OCI-LY1 (cell line): Measurements from ENCODE around the gene RNF20.

Experiments
- H2AFZ ChIP-seq: fragments of 200-600 bp; sonication (generic), shearing (Covaris generic); 2 replicates; pipeline ENCODE4 v1.6.0; 2014; ENCODE audit warnings: antibody characterized with exemption, mild to moderate bottlenecking, low read length
- H3F3A ChIP-seq: fragments of 200-600 bp; sonication (generic), shearing (Covaris generic); 2 replicates; pipeline ENCODE4 v1.6.0; 2014; ENCODE audit warnings: mild to moderate bottlenecking, antibody characterized with exemption, low read length, moderate library complexity; ENCODE audit not compliant: insufficient read depth
- H3K27ac ChIP-seq: fragments of 200-600 bp; sonication (generic); 2 replicates; pipeline ENCODE4 v1.5.1; 2014; ENCODE audit warnings: low read length, mixed run types, mild to moderate bottlenecking, low read depth; ENCODE audit not compliant: poor library complexity, severe bottlenecking
- H3K27me3 ChIP-seq: fragments of 200-600 bp; sonication (generic); 2 replicates; pipeline ENCODE4 v1.6.0; 2014; ENCODE audit warnings: antibody characterized with exemption, mild to moderate bottlenecking, low read length, moderate library complexity; ENCODE audit not compliant: insufficient read depth
- H3K36me3 ChIP-seq: fragments of 200-600 bp; sonication (generic); 2 replicates; pipeline ENCODE4 v1.6.1; 2014; ENCODE audit warnings: mild to moderate bottlenecking, antibody characterized with exemption, low read length, moderate library complexity, mixed read lengths; ENCODE audit not compliant: insufficient read depth
- H3K4me1 ChIP-seq: fragments of 200-600 bp; sonication (generic); 2 replicates; pipeline ENCODE4 v1.5.1; 2014; ENCODE audit warnings: mild to moderate bottlenecking, low read length, moderate library complexity; ENCODE audit not compliant: insufficient read depth, severe bottlenecking
- H3K4me2 ChIP-seq: fragments of 200-600 bp; sonication (generic), shearing (Covaris generic); 2 replicates; pipeline ENCODE4 v1.6.1; 2014; ENCODE audit warnings: low read length
- H3K4me3 ChIP-seq: fragments of 200-600 bp; sonication (generic); 2 replicates; pipeline ENCODE4 v1.5.1; 2014; ENCODE audit warnings: low read length, low read depth, mild to moderate bottlenecking, mixed read lengths; ENCODE audit not compliant: poor library complexity, severe bottlenecking
- H3K79me2 ChIP-seq: fragments of 200-600 bp; shearing (Covaris generic); 2 replicates; pipeline ENCODE4 v1.6.1; 2016; ENCODE audit warnings: mixed run types, low read length, mixed read lengths; ENCODE audit not compliant: insufficient read depth
- H3K9ac ChIP-seq: fragments of 200-600 bp; sonication (generic), shearing (Covaris generic); 2 replicates; pipeline ENCODE4 v1.6.1; 2014; ENCODE audit warnings: mild to moderate bottlenecking, low read length, mixed read lengths
- H3K9me2 ChIP-seq: fragments of 200-600 bp; sonication (generic), shearing (Covaris generic); 2 replicates; pipeline ENCODE4 v1.6.1; 2014; ENCODE audit warnings: low read depth, mild to moderate bottlenecking, low read length, mixed read lengths
- H3K9me3 ChIP-seq: fragments of 200-600 bp; shearing (Covaris generic); 2 replicates; pipeline ENCODE4 v1.6.1; 2014; ENCODE audit warnings: low read length, mixed read lengths
- H4K20me1 ChIP-seq: fragments of 200-600 bp; sonication (generic), shearing (Covaris generic); 2 replicates; pipeline ENCODE4 v1.6.0; 2016; ENCODE audit warnings: mild to moderate bottlenecking, low read length; ENCODE audit not compliant: insufficient read depth
- CTCF ChIP-seq: fragments of 200-600 bp; sonication (generic), shearing (Covaris generic); IDR thresholded peaks from 2 replicates; pipeline ENCODE4 v1.5.1; 2017; ENCODE audit warnings: mild to moderate bottlenecking, antibody characterized with exemption, low read length, moderate library complexity, mixed read lengths
- EZH2 ChIP-seq: fragments of 200-600 bp; sonication (generic), shearing (Covaris generic); IDR thresholded peaks from 2 replicates; pipeline ENCODE4 v1.8.0; 2017; ENCODE audit warnings: borderline replicate concordance, mixed run types, mild to moderate bottlenecking, antibody characterized with exemption, low read length, moderate library complexity, mixed read lengths

Gene RNF20

DNA sequence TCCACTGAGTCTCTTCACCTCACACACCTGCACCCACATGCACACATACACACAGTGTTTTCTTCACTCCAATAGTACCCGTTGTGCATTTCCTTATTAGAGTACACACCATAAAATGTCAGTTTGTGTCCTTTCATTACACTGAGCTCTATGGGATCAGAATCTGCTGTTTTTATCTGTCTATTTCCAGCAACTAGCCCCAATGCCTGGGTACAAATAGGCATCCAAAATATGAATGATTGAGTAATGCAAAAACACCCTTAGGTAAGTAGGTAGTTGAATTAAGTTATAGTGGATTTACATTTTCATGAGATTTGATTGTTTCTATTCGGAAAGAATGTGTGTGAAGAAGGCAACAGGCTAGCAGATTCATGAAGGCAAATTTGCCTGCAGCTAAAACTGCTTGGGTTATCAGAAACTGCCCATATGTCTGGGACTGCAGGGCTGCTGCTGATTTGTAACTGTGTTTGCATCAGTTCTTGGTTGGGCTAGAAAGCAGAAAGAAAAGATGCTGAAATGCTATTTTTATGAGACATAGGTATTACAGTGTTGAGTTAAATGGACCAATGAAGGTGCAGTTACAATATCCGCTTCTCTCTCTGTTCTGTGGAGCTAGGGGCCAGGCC is 34.2 kb downstream of the RNF20 start:
- no peak overlapping the region for H3K9ac ChIP-seq

GRCh38 chr9:101569741-101570501 is 36.3 kb downstream of the RNF20 start:
- TF ChIP-seq EZH2: no peak
- no peak for TF ChIP-seq CTCF
- H3K9ac ChIP-seq: no peak overlapping the region

More for the DNA sequence above, 34.2 kb downstream of the RNF20 start:
- Histone ChIP-seq H3K27ac (no peak overlapping the region), H3F3A (no peaks in the 10 kb centered on the region), H3K4me1 (no peaks in the 10 kb centered on the region), H3K4me2 (no peak overlapping the region), H3K9me2 (no peaks in the 10 kb centered on the region), H2AFZ (no peak overlapping the region), H3K79me2 (no peaks in the 10 kb centered on the region), H3K4me3 (no peak overlapping the region), H3K27me3 (no peaks in the 10 kb centered on the region), H4K20me1 (no peaks in the 10 kb centered on the region), H3K36me3 (peaks cover 42% of the 10 kb centered on the region), H3K9me3 (no peaks in the 10 kb centered on the region)
- no peak for TF ChIP-seq CTCF
- no peak for TF ChIP-seq EZH2

GRCh38 chr9:101571114-101571513 is 37.5 kb downstream of the RNF20 start:
- no peaks in the 10 kb centered on the region for H3K9me3 ChIP-seq
- H3K36me3 ChIP-seq: peaks cover 15% of the 10 kb centered on the region; the same call in 1 of the 2 replicates
- H2AFZ ChIP-seq: no peak overlapping the region
- no peaks in the 10 kb centered on the region for H3K9me2 ChIP-seq
- no peak overlapping the region for H3K9ac ChIP-seq
- no peaks in the 10 kb centered on the region for H3K79me2 ChIP-seq
- TF ChIP-seq EZH2 (no peak), CTCF (no peak)
- H3K4me3 ChIP-seq: no peak overlapping the region
- no peaks in the 10 kb centered on the region for H3F3A ChIP-seq
- no peaks in the 10 kb centered on the region for H3K27me3 ChIP-seq
- H3K4me1 ChIP-seq: no peaks in the 10 kb centered on the region
- H4K20me1 ChIP-seq: no peaks in the 10 kb centered on the region
- no peak overlapping the region for H3K27ac ChIP-seq
- H3K4me2 ChIP-seq: no peak overlapping the region

More at GRCh38 chr9:101569741-101570501, 36.3 kb downstream of the RNF20 start:
- H3F3A ChIP-seq: no peaks in the 10 kb centered on the region
- no peaks in the 10 kb centered on the region for H3K79me2 ChIP-seq
- no peaks in the 10 kb centered on the region for H3K27me3 ChIP-seq
- H3K4me1 ChIP-seq: no peaks in the 10 kb centered on the region
- no peak overlapping the region for H3K4me3 ChIP-seq
- no peaks in the 10 kb centered on the region for H4K20me1 ChIP-seq
- peaks cover 26% of the 10 kb centered on the region; the same call in 1 of the 2 replicates for H3K36me3 ChIP-seq
- H3K9me3 ChIP-seq: no peaks in the 10 kb centered on the region
- H2AFZ ChIP-seq: no peak overlapping the region
- H3K9me2 ChIP-seq: no peaks in the 10 kb centered on the region
- no peak overlapping the region for H3K4me2 ChIP-seq
- no peak overlapping the region for H3K27ac ChIP-seq
